OCI-M1 (cell line): Measurements from ENCODE around the gene CUX1.

Source experiments
- DNase-seq: peaks from one replicate; lab custom pipeline; 2025; lab: John Stamatoyannopoulos, UW

Gene CUX1

GRCh38 chr7:102189756-102190155 lies 372.3 kb downstream of the CUX1 start:
- no peak for DNase-seq

DNA sequence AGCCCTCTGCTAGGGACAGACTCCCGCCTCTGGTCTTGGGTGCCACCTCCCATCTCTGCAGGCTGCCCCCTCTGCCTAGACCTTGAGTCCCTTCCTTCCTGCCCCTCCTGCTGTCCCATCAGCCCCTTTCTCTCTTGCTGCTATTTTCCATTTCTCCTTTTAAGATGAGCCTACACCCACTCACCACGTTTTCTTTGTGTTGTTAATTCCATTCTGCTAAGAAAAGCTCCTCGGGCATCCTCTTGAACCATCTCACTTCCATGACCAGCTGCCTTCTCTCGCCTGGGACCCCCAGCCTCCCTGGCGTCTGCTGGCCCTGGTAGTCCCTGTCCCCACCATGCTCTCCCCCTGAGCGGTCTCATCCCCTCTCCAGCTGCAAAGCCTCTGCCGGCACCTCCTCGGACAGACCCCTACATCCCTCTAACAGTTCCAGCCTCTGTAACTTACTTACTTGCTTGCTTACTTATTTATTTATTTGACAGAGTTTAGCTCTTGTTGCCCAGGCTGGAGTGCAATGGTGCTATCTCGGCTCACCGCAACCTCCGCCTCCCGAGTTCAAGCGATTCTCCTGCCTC lies 373.4 kb downstream of the CUX1 start:
- DNase-seq, result no peak

- no peak for DNase-seq
Measured at GRCh38 chr7:102191556-102192379, 374.3 kb downstream of the CUX1 start.

DNA sequence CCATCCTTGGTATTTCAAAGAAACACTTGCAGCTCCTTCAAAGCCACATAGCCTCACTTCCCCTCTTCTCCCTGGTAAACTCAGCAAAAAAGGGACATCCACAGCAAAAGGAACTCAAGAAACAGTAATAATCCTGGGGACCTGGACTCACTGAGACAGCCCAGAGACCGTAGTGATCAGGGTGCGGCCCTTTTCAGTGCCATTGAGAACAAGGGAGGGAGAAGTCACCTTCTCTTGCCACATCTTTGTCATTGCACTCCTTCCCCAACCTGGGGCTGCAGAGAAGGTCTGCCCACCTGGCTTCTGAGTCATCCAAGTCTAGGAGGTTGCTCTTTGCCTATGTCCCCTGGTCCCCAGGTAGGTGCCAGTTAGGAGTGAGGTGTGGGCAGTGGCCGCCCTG lies 375.4 kb downstream of the CUX1 start:
- no peak for DNase-seq

DNA sequence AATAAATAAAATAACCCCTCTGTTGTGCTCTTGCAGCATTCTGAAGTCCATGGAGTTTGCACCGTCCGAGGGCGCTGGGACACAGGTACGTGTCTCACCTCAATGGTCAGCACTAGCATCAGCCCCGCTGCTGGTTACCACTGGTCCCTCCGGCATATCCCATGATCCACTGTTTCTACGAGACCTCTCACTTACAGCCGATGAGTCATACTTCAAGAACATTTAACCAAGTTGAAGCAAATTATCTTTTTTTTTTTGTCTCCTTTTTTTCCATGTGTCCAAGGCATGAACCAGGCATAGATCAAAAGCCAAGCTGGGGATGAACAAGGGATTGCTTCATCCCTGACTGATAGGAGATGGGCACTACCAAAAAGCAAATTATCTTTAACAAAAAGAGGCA lies 376.4 kb downstream of the CUX1 start:
- DNase-seq, result no peak

DNA sequence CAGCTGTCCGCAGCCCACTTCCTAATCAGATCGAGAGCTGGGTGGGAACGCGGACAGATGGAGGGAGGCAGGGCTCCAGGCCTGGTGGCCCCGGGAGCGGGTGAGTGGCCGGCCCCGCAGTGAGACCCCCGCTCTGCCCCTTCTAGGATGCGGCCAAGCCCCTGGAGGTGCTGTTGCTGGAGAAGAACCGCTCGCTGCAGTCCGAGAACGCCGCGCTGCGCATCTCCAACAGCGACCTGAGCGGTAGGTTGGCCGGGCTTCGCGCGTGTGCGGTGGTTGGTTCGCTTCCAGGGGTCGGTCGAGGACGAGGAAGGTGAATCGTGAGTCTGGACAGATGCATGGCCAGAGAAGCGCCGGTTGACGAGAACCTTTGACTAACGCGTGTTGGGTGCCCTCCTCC lies 377.9 kb downstream of the CUX1 start:
- DNase-seq, result no peak

GRCh38 chr7:102196028-102196427 lies 378.6 kb downstream of the CUX1 start:
- no peak for DNase-seq

DNA sequence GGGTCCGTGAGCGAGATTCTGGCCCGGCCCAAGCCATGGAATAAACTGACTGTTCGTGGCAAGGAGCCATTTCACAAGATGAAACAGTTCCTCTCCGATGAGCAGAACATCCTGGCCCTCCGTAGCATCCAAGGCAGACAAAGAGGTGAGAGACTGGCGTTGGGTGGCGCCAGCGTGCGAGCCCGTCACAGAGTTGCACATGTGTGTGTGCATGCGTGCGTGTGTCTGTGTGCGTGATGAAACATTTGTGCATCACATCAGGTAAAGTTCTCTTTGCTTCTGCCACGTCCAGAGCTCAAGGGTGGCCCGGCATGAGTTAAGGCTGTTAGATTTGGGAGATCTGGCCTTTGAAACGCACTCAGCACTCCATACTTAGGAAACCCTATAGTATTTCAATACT lies 379.7 kb downstream of the CUX1 start:
- DNase-seq, result no peak

- DNase-seq, result no peak
Measured at GRCh38 chr7:102197599-102197998, 380.2 kb downstream of the CUX1 start.

DNA sequence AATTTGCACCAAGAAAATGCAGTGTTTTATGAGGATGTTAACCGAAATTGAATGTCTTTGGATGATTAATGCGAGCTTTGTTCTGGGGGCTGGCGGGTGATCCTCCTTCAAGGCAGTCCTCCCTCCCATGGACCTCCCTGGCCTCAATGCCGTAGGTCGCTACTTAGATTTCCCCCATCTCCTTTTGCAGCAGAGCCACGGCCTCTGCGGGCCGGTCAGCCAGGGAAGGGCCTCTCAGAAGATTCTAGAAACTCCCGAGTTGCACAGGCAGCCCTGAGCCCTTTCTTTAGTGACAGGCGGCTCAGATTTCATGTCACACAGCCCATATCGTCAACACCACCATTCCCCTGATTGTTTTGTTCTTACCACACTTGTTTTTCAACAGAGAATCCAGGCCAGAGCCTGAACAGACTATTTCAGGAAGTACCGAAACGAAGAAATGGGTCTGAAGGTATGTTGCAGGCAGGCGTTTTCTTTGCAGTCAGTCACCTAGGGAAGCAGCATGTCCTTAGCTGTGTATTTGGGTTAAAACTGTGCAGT lies 381.1 kb downstream of the CUX1 start:
- no peak for DNase-seq

GRCh38 chr7:102201576-102201975 lies 384.1 kb downstream of the CUX1 start:
- no peak for DNase-seq

DNA sequence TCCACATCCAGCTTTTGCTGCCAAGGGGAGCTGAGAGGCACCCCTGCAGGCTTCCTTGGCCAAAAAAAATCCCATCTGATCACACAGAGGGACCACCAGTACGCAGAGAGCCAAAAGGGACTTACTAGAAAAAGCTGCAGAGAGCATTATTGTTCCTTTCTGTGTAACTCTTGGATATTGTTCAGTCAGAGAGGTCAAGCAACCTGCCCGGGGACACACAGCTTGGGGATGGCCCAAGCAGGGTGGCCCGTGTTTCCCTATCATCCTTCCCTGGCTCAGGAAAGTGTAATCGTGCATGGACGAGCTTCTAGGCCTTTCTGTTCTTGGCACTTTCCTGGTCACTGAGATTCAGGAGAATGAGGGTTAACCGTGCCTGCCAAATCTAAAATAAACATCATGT lies 385.1 kb downstream of the CUX1 start:
- DNase-seq, result no peak

DNA sequence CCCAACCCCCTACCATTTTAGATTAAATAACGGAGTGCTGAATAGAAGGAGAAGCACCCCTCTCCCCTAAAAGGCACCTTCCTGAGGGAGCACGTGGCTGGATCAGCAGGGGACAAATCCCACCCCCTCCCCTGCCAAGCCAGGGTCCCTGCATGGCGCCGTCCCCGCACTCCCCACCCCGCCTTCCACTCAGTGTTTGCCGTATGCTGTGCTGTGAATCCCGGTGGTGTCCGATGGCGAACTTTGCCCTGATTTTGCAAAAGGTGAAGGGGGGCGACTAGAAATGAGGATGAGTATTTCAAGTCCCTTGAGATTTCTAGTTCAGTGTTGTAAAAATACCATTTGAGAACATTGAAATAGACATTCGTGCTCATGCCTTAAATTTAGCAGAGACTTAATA lies 385.8 kb downstream of the CUX1 start:
- DNase-seq, result no peak

- DNase-seq, result no peak
Measured at GRCh38 chr7:102204212-102204611, 386.8 kb downstream of the CUX1 start.

- DNase-seq, result no peak
Measured at GRCh38 chr7:102205915-102206314, 388.5 kb downstream of the CUX1 start.

DNA sequence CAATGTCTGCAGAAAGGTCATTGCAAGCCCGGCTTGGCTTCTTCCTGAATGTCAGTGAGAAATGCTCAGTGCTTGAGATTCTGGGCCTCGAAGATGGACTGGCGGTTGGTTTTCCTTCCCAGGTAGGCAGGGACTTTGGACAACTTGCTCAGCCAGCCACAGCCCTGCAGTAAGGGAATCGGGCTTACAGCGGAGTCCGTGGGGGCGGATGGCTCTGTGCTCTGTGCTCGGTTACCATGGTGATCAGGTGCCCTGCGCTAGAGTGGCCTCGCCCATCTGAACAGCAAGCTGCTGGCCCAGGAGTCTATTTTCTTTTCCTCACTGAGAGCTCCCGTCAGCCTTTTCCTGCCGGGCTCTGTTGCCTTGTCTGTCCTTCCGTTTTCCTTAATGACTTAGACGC lies 391.4 kb downstream of the CUX1 start:
- no peak for DNase-seq

DNA sequence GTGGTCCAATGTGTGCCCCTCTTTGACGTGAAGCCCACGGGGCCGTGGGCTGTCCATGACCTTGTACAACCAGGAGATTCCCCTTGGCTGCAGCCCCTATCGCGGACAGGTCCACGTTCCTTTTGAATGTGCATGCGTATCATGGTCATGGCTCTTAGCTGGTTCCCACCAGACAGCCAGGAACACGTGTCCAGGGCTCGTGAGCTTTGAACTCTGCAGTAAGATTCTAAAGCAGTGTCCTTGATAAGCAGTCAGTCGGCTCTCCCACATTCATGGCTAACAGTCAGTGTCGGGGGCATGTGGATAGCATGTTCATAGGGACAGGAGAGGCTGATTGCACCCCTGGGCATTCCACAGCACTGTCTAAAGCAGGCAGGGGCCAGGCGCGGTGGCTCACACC lies 393.4 kb downstream of the CUX1 start:
- DNase-seq, result no peak

- no peak for DNase-seq
Measured at GRCh38 chr7:102211590-102212550, 394.4 kb downstream of the CUX1 start.

DNA sequence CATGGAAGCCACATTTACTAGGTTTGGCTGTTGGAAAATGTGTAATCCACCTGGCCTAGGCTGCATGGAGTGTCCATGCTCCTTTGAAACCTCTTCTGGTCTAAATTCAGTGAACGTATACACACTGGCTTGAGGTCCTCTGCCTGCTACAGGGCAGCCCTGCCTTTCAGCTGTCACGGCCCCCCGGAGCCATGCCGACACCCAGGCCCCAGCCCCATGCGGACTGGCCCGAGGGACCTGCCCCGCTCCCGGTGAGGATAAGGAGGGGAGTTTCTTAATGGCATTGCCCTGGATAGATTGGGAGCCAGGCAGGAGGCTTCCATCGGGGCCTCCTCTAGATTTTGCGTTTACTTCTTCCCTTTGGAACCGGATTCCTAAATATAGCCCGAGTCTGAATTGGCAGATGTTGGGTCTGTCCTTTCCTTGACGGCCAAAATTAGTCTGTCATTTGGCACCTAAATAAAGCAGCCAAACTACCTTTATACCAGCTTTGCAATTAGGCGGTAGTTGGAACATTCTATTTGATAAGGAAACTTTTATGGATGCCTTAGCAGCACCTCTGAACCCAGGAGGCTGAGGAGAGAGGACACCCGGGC lies 397.1 kb downstream of the CUX1 start:
- no peak for DNase-seq

DNA sequence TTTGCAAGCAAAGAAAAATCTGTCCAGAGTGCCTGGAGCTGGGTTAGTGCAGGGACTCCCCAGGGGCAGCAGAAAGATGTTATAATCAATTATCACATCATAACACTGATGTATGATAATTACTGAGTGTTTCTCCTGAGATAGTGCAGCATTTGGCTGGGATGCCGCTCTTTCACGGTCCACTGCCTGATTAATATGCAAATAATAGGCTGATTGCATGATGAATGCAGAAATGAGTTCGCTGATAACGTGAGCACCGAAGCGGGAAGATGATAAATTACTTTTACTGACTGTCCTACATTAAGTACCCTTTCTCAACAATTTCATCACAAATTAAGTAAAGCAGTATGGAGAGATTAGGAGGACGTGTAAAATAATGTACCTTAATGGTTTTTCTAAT lies 397.8 kb downstream of the CUX1 start:
- no peak for DNase-seq

DNA sequence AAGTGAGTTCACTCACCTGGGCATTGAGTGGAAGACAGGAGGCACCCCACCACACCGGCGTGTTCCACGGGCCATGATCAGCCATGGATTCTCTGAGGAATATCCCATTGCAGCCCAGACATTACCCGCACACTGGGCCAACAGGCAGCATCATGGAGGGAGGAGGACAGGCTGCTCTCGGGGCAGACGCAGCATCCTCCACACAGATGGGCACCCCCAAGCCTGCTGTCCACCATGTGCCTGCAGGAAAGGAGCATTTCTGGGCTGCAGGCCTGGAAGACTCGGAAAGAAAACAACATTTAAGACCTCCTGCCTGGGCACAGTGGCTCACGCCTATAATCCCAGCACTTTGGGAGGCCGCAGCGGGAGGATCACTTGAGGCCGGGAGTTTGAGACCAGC lies 398.3 kb downstream of the CUX1 start:
- DNase-seq, result no peak
